ENCODE results near the gene PPP6R2.

The PPP6R2 gene

GRCh38 chr22:50417411-50418210, 74.5 kb downstream of the PPP6R2 start:
- no peak for DNase-seq (ENCODE audit: low read depth, low spot score)
- ChIA-PET POLR2A (no interaction called here), CTCF (interaction anchor here (1.0 kb wide), 1 partner anchor 12 kb away, joined by 3 read pairs; no protein-coding TSS in a partner anchor)
- TF ChIP-seq CTCF (IDR thresholded peaks at IDR 0.05; ENCODE audit: insufficient read depth, low read length, missing control alignments), result no peak
- H3K4me3 ChIP-seq (ENCODE audit: low read depth, low read length), result no peak overlapping the region

- ChIA-PET POLR2A (no interaction called here), CTCF (no interaction called here)
- TF ChIP-seq CTCF (IDR thresholded peaks at IDR 0.05; ENCODE audit: insufficient read depth, low read length, missing control alignments), result no peak
- no peak overlapping the region for H3K4me3 ChIP-seq (ENCODE audit: low read depth, low read length)
- DNase-seq (ENCODE audit: low read depth, low spot score), result no peak
Measured at GRCh38 chr22:50418624-50419023, 75.5 kb downstream of the PPP6R2 start.

GRCh38 chr22:50419116-50419515, 76.0 kb downstream of the PPP6R2 start:
- no peak overlapping the region for H3K4me3 ChIP-seq (ENCODE audit: low read depth, low read length)
- no peak for TF ChIP-seq CTCF (IDR thresholded peaks at IDR 0.05; ENCODE audit: insufficient read depth, low read length, missing control alignments)
- ChIA-PET POLR2A (no interaction called here), CTCF (no interaction called here)
- no peak for DNase-seq (ENCODE audit: low read depth, low spot score)

GRCh38 chr22:50420015-50420414, 76.9 kb downstream of the PPP6R2 start:
- TF ChIP-seq CTCF (IDR thresholded peaks at IDR 0.05; ENCODE audit: insufficient read depth, low read length, missing control alignments), result no peak
- no peak overlapping the region for H3K4me3 ChIP-seq (ENCODE audit: low read depth, low read length)
- no peak for DNase-seq (ENCODE audit: low read depth, low spot score)
- ChIA-PET POLR2A (no interaction called here), CTCF (interaction anchor here (1.4 kb wide), 1 partner anchor 78 kb away, joined by 3 read pairs; no protein-coding TSS in a partner anchor)

GRCh38 chr22:50420581-50420980, 77.5 kb downstream of the PPP6R2 start:
- TF ChIP-seq CTCF (IDR thresholded peaks at IDR 0.05; ENCODE audit: insufficient read depth, low read length, missing control alignments), result no peak
- H3K4me3 ChIP-seq (ENCODE audit: low read depth, low read length), result no peak overlapping the region
- DNase-seq (ENCODE audit: low read depth, low spot score), result no peak
- POLR2A ChIA-PET, result no interaction called here
- CTCF ChIA-PET, result interaction anchor here (0.6 to 1.4 kb wide), 2 partner anchors 10 to 78 kb away, joined by 3 read pairs; no protein-coding TSS in a partner anchor

- ChIA-PET POLR2A (no interaction called here), CTCF (no interaction called here)
- no peak for TF ChIP-seq CTCF (IDR thresholded peaks at IDR 0.05; ENCODE audit: insufficient read depth, low read length, missing control alignments)
- DNase-seq (ENCODE audit: low read depth, low spot score), result no peak
- no peak overlapping the region for H3K4me3 ChIP-seq (ENCODE audit: low read depth, low read length)
Measured at GRCh38 chr22:50422046-50422445, 78.9 kb downstream of the PPP6R2 start.

Data from AG04449 (cell line).